Stomach smooth muscle (tissue), 2 donors: ENCODE data around the gene ARFRP1.

ENCODE experiments used
- H3K27ac ChIP-seq: one replicate; pipeline ENCODE4 v1.7.0; 2013; ENCODE audit warnings: mild to moderate bottlenecking, low read length, inconsistent platforms
- H3K27me3 ChIP-seq, 2 donors: one replicate each; pipeline ENCODE4 v1.7.0; 2013; ENCODE audit warnings: low read length in 2 of 2; ENCODE audit not compliant: insufficient read depth in 2 of 2, control insufficient read depth in 1 of 2
- H3K36me3 ChIP-seq, 2 donors: one replicate each; pipeline ENCODE4 v1.7.0; 2013; ENCODE audit warnings: low read length in 2 of 2; ENCODE audit not compliant: control insufficient read depth in 2 of 2, insufficient read depth in 2 of 2
- H3K4me1 ChIP-seq: one replicate; pipeline ENCODE4 v1.7.0; 2013; ENCODE audit warnings: low read length; ENCODE audit not compliant: control insufficient read depth, insufficient read depth
- H3K4me3 ChIP-seq, 2 donors: one replicate each; pipeline ENCODE4 v1.7.0; 2013; ENCODE audit warnings: low read length in 2 of 2
- H3K9ac ChIP-seq, 2 donors: one replicate each; pipeline ENCODE4 v1.7.0; 2013; ENCODE audit warnings: low read length in 2 of 2, mild to moderate bottlenecking in 1 of 2
- H3K9me3 ChIP-seq, 2 donors: one replicate each; pipeline ENCODE4 v1.7.0; 2013; ENCODE audit warnings: low read length in 2 of 2; ENCODE audit not compliant: control insufficient read depth in 2 of 2
- donor health status: healthy.
- donor health status: Pancreatic carcinoma.

Gene ARFRP1

GRCh38 chr20:63699466-63700198, 8.1 kb downstream of the ARFRP1 start:
- Histone ChIP-seq H3K27ac (peak overlapping the region; percentile 31), H3K27me3 (no peaks in the 10 kb centered on the region), H3K9me3 (no peaks in the 10 kb centered on the region), H3K4me3 (no peak overlapping the region), H3K4me1 (peaks cover 28% of the 10 kb centered on the region), H3K36me3 (peaks cover 6 to 9% of the 10 kb centered on the region in 2 donors), H3K9ac (no peak overlapping the region)

DNA sequence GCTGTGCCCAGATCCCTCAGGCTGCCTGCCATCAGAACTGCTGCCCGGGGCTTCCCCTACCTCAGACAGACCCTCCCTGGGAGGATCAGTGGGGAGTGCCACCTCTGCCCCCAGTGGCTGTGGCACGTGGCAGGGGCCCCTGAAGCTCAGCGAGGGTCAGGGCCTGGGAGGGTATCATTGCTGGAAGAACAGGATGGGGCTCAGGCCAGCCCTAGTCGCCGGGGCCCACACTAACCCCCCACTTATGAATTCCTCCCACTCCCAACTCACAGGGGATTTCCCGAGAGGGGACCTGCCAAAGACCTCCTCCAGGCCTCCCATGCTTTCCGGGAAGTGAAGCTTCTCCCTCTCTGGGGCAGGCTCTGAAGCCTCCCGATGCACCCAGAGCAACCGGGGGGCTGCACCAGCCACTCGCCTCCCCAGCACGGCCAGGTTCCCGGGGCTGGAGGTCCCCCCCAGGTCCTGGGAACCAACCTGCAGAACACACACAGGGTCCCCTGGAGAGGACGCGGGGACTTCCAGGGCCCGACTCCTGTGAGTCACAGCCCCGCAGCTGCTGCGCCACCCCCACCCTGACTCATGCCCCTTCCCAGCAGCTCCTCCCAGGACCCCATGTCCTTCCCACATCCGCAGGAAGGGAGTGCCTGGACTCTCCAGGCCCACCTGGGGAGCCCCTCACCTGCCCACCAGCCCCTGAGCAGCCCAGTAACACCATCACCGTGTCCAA, 8.9 kb downstream of the ARFRP1 start:
- no peaks in the 10 kb centered on the region for H3K9me3 ChIP-seq
- H3K36me3 ChIP-seq = peaks cover 4 to 6% of the 10 kb centered on the region in 2 donors
- no peaks in the 10 kb centered on the region for H3K27me3 ChIP-seq
- H3K27ac ChIP-seq = peak overlapping the region; percentile 31
- H3K9ac ChIP-seq = no peak overlapping the region
- H3K4me1 ChIP-seq = peaks cover 28% of the 10 kb centered on the region
- peak overlapping the region in 1 of 2 donors; percentile 1 for H3K4me3 ChIP-seq

- Histone ChIP-seq H3K27ac (no peak overlapping the region), H3K4me3 (no peak overlapping the region)
These were observed 9.8 kb downstream of the ARFRP1 start for GRCh38 chr20:63697868-63698545.

DNA sequence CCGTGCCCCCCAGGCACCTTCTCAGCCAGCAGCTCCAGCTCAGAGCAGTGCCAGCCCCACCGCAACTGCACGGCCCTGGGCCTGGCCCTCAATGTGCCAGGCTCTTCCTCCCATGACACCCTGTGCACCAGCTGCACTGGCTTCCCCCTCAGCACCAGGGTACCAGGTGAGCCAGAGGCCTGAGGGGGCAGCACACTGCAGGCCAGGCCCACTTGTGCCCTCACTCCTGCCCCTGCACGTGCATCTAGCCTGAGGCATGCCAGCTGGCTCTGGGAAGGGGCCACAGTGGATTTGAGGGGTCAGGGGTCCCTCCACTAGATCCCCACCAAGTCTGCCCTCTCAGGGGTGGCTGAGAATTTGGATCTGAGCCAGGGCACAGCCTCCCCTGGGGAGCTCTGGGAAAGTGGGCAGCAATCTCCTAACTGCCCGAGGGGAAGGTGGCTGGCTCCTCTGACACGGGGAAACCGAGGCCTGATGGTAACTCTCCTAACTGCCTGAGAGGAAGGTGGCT, 10.4 kb downstream of the ARFRP1 start:
- Histone ChIP-seq H3K36me3 (peaks cover 0 to 5% of the 10 kb centered on the region in 2 donors), H3K4me1 (peaks cover 28% of the 10 kb centered on the region), H3K27me3 (no peaks in the 10 kb centered on the region), H3K9ac (no peak overlapping the region), H3K4me3 (peak overlapping the region in 1 of 2 donors; percentile 49), H3K9me3 (no peaks in the 10 kb centered on the region), H3K27ac (no peak overlapping the region)

More at GRCh38 chr20:63697868-63698545, 9.8 kb downstream of the ARFRP1 start:
- H3K4me1 ChIP-seq = peaks cover 28% of the 10 kb centered on the region
- no peaks in the 10 kb centered on the region for H3K9me3 ChIP-seq
- H3K9ac ChIP-seq = no peak overlapping the region
- H3K36me3 ChIP-seq = peaks cover 0 to 5% of the 10 kb centered on the region in 2 donors
- no peaks in the 10 kb centered on the region for H3K27me3 ChIP-seq

DNA sequence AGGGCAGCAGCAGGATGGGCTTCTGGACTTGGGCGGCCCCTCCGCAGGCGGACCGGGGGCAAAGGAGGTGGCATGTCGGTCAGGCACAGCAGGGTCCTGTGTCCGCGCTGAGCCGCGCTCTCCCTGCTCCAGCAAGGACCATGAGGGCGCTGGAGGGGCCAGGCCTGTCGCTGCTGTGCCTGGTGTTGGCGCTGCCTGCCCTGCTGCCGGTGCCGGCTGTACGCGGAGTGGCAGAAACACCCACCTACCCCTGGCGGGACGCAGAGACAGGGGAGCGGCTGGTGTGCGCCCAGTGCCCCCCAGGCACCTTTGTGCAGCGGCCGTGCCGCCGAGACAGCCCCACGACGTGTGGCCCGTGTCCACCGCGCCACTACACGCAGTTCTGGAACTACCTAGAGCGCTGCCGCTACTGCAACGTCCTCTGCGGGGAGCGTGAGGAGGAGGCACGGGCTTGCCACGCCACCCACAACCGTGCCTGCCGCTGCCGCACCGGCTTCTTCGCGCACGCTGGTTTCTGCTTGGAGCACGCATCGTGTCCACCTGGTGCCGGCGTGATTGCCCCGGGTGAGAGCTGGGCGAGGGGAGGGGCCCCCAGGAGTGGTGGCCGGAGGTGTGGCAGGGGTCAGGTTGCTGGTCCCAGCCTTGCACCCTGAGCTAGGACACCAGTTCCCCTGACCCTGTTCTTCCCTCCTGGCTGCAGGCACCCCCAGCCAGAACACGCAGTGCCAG, 11.0 kb downstream of the ARFRP1 start, which contains the start of gene TNFRSF6B:
TNFRSF6B (plus strand) TSS at position 25 of the 729 bp plus-strand sequence; CDS start at position 141, 116 bp downstream.
- Histone ChIP-seq H3K9me3 (no peaks in the 10 kb centered on the region), H3K36me3 (peaks cover 0 to 5% of the 10 kb centered on the region in 2 donors), H3K27me3 (no peaks in the 10 kb centered on the region), H3K27ac (no peak within 1 kb of the TSS), H3K4me1 (peaks cover 28% of the 10 kb centered on the region), H3K4me3 (peak within 1 kb of the TSS in 1 of 2 donors; percentile 49), H3K9ac (peak within 1 kb of the TSS in 1 of 2 donors; percentile 2)

DNA sequence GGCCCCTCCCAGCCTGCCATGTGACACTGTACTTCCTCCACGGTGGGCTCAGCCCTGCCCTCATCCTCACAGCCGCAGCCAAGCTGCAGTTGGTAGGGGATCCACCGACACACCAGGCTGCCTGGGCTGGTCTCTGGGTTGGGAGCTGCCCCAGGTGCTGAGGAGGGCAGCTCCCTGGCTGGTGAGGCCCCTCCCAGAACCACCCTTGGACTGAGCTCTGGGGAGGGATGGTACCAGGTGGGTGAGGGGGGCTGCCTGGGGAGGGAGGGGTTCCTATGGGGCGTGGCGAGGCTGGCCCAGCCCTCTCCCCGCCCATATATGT, 11.5 kb downstream of the ARFRP1 start:
- Histone ChIP-seq H3K9ac (peak overlapping the region in 1 of 2 donors; percentile 2), H3K27ac (no peak overlapping the region), H3K4me1 (peaks cover 28% of the 10 kb centered on the region), H3K36me3 (peaks cover 0 to 5% of the 10 kb centered on the region in 2 donors), H3K27me3 (no peaks in the 10 kb centered on the region), H3K9me3 (no peaks in the 10 kb centered on the region), H3K4me3 (peak overlapping the region in 1 of 2 donors; percentile 49)

DNA sequence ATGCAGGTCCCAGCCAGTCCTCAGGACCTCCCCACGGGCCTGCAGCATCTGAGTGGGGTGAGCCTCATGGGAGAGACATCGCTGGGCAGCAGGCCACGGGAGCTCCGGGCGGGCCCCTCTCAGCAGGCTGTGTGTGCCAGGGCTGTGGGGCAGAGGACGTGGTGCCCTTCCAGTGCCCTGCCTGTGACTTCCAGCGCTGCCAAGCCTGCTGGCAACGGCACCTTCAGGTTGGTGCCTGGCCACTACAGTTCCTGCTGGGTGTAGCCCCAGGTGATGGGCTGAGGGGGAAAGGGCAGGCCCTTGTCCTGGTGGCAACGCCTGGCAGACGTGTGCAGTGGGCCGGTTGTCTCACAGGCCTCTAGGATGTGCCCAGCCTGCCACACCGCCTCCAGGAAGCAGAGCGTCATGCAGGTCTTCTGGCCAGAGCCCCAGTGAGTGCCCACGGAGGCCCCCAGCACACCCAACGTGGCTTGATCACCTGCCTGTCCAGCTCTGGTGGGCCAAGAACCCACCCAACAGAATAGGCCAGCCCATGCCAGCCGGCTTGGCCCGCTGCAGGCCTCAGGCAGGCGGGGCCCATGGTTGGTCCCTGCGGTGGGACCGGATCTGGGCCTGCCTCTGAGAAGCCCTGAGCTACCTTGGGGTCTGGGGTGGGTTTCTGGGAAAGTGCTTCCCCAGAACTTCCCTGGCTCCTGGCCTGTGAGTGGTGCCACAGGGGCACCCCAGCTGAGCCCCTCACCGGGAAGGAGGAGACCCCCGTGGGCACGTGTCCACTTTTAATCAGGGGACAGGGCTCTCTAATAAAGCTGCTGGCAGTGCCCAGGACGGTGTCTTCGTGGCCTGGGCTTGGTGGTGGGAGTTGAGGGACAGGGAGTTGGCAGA, 12.1 kb downstream of the ARFRP1 start:
- no peaks in the 10 kb centered on the region for H3K27me3 ChIP-seq
- no peak overlapping the region for H3K4me3 ChIP-seq
- H3K36me3 ChIP-seq = peaks cover 0 to 5% of the 10 kb centered on the region in 2 donors
- peak overlapping the region in 1 of 2 donors; percentile 2 for H3K9ac ChIP-seq
- peaks cover 28% of the 10 kb centered on the region for H3K4me1 ChIP-seq
- no peak overlapping the region for H3K27ac ChIP-seq
- H3K9me3 ChIP-seq = no peaks in the 10 kb centered on the region

GRCh38 chr20:63694584-63695423, 13.0 kb downstream of the ARFRP1 start:
- H3K4me1 ChIP-seq = peaks cover 28% of the 10 kb centered on the region
- H3K4me3 ChIP-seq = no peak overlapping the region
- H3K27me3 ChIP-seq = no peaks in the 10 kb centered on the region
- no peak overlapping the region for H3K9ac ChIP-seq
- no peak overlapping the region for H3K27ac ChIP-seq
- H3K36me3 ChIP-seq = peaks cover 0 to 5% of the 10 kb centered on the region in 2 donors
- H3K9me3 ChIP-seq = no peaks in the 10 kb centered on the region
